ENCODE data around the gene UBLCP1.
A peak's percentile ranks its signal among the peaks of the same experiment; 100 is the strongest.
"Not testable (repeated sequence)": the region's sequence is repeated elsewhere in the genome, so short reads cannot be mapped to it uniquely, and the experiment has no call there.

Gene UBLCP1

DNA sequence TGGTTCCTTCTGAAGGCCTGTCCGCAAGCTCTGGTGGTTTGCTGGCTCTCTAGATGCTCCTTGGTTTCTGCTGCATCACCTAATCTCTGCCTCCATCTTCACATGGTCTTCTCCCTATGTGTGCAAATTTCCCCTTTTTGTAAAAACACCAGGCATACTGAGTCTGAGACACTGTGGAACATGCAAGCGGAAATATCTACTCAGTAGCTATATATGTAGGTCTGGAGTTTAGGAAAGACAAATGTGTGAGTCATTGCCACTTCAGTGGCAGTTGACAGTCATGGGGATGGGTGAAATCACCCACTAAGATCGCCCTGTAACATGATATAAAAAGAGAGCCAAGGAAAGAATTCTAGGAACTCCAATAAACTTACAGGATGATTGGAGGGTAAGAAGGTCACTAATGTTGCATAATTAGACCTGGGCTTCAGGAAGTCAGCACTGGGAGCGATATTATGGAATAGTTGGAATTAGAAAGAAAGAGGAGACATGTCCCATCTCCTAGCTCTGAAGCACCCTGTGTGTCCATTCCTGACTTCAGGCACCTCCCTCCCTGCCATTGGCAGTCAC, 22.7 kb upstream of the UBLCP1 start:
- ATAC-seq (replicated peaks) (peak; percentile 34 to 67), DNase-seq (no peak)
- Mint-ChIP-seq H3K36me3 (no peaks in the 10 kb centered on the region), H3K27me3 (no peaks in the 10 kb centered on the region), H3K4me1 (peaks cover 16 to 21% of the 10 kb centered on the region in 2 donors), H3K4me3 (no peak overlapping the region), H3K27ac (no peak overlapping the region), H3K9me3 (no peaks in the 10 kb centered on the region)

DNA sequence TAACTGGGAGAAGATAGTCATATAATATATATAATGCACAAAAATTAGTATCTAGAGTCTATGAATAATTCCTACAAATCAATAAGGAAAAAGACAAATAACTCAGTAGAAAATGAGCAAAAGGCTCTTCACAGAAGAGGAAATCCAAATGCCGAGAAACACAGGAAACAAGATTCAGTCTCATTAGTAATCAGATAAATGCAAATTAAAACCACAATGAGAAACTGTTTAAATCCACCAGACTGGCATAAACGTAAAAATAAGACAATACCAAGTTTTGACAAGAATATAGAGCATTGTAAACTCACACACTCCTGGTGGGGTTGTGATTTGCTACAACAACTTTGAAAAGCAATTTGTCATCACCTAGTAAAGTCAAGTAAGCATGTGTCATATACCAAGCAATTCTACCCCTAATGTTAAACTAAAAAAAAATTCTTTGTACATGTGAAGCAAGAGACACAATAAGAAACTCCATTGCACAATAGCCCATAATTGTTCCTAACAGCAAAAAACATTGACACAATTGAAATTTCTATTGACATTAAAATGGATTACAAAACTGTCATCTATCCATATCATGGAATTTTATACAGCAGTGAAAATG, 21.0 kb upstream of the UBLCP1 start:
- Mint-ChIP-seq H3K9me3 (no peaks in the 10 kb centered on the region), H3K4me3 (no peak overlapping the region), H3K4me1 (peaks cover 16 to 21% of the 10 kb centered on the region in 2 donors), H3K36me3 (no peaks in the 10 kb centered on the region), H3K27me3 (peaks cover 0 to 3% of the 10 kb centered on the region in 2 donors), H3K27ac (no peak overlapping the region)
- DNase-seq: no peak
- no peak for ATAC-seq (replicated peaks)

DNA sequence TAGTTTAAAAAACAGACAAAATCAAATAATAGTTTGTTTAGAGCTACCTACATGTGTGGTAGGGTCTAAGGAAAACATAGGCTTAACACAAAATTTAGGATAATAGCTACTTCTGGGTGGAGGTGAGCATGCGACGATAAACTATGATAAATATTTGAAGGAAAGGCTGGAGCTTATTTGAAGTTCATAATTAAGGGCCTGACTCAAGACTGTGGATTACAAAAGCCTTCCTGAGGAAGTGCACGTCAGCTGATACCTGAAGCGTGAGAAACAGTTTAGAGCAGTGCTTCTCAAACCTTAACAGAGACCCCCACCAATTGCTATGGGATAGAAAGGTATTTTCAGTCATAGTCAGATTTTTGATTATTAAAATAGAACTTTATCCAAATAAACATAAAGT, 20.4 kb upstream of the UBLCP1 start:
- H3K27me3 Mint-ChIP-seq: peaks cover 0 to 3% of the 10 kb centered on the region in 2 donors
- H3K4me1 Mint-ChIP-seq: peaks cover 16 to 21% of the 10 kb centered on the region in 2 donors
- no peak overlapping the region for H3K27ac Mint-ChIP-seq
- H3K4me3 Mint-ChIP-seq: no peak overlapping the region
- DNase-seq: no peak
- no peak for ATAC-seq (replicated peaks)
- H3K36me3 Mint-ChIP-seq: no peaks in the 10 kb centered on the region
- H3K9me3 Mint-ChIP-seq: no peaks in the 10 kb centered on the region

DNA sequence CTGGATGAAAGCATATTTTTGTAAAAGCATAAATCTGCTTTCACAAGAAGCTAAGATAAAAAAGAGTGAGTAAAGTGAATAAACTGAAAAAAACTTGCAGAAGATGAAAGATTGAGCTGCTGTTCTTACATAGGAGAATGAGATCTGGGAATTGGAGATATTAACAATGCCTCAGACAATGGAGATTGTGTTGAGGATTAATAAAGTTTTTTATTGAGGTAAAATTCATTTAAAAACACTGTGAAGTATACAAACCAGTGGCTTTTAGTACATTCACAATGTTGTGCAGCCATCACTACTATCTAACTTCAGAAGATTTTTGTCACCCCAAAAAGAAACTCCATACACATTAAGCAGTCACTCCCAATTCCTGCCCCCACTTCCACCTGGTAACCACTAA, 19.7 kb upstream of the UBLCP1 start:
- ATAC-seq (replicated peaks): no peak
- Mint-ChIP-seq H3K27me3 (peaks cover 3 to 4% of the 10 kb centered on the region in 2 donors), H3K27ac (no peak overlapping the region), H3K4me3 (no peak overlapping the region), H3K9me3 (no peaks in the 10 kb centered on the region), H3K36me3 (no peaks in the 10 kb centered on the region), H3K4me1 (peaks cover 16 to 21% of the 10 kb centered on the region in 2 donors)
- no peak for DNase-seq

DNA sequence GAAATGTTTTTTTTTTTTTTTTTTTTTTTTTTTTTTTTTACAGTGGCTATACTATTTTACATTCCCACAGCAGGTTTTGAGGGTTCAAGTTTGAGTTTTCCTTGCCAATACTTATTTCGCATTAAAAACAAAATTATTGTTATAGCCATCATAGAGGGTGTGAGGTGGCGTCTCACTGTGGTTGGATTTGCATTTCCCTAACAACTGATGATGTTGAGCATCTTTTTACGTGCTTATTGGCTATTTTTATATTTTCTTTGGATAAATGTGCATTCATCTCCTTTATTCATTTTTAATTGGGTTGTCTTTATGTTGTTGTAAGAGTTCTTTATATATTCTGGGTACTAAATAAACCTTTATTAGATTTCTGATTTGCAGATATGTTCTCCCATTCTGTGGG, 18.9 kb upstream of the UBLCP1 start:
- H3K27ac Mint-ChIP-seq: no peak overlapping the region
- H3K4me3 Mint-ChIP-seq: no peak overlapping the region
- H3K9me3 Mint-ChIP-seq: no peaks in the 10 kb centered on the region
- peaks cover 3 to 6% of the 10 kb centered on the region in 2 donors for H3K27me3 Mint-ChIP-seq
- ATAC-seq (replicated peaks) (no peak), DNase-seq (no peak)
- H3K4me1 Mint-ChIP-seq: peaks cover 16 to 21% of the 10 kb centered on the region in 2 donors
- no peaks in the 10 kb centered on the region for H3K36me3 Mint-ChIP-seq

DNA sequence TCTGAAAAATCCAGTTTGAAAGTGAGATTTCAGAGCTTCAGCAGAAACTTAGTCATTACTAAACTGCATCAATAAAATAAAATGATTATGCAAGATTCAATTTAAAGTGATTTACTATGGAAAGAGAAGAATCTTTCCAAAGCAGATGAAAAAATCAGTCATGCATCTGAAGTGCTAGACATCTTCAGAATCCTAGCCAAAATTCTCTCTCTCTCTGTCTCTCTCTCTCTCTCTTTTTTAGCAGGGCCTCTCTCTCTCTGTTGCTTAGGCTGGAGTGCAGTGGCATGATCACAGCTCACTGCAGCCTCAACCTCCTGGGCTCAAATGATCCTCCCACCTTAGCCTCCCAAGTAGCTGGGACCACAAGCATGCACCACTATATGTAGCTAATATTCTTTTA, 18.2 kb upstream of the UBLCP1 start:
- peaks cover 3 to 6% of the 10 kb centered on the region in 2 donors for H3K27me3 Mint-ChIP-seq
- H3K27ac Mint-ChIP-seq: no peak overlapping the region
- no peaks in the 10 kb centered on the region for H3K36me3 Mint-ChIP-seq
- no peak overlapping the region for H3K4me3 Mint-ChIP-seq
- ATAC-seq (replicated peaks): no peak
- H3K4me1 Mint-ChIP-seq: peaks cover 15 to 21% of the 10 kb centered on the region in 2 donors
- no peak for DNase-seq
- no peaks in the 10 kb centered on the region for H3K9me3 Mint-ChIP-seq

DNA sequence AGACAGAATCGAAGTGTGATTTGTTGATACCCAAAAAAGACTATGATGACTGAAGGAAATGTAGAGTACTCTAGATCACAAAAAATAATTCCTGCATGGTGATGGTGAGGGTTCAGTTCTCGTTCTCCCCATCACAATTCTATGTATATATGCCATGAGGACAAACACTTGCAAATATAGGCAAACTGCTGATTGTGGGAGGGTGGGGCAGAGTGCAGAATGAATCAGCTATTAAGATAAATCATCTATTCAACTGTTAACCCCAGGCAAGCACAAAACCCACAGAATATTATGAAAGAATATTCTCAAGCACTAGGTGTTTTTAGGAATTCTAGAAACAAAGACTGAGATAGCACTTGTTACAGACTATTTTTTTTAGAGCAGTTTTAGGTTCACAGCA, 13.9 kb upstream of the UBLCP1 start:
- Mint-ChIP-seq H3K27me3 (peaks cover 3 to 6% of the 10 kb centered on the region in 2 donors), H3K4me1 (no peaks in the 10 kb centered on the region), H3K4me3 (no peak overlapping the region), H3K27ac (no peak overlapping the region), H3K9me3 (no peaks in the 10 kb centered on the region), H3K36me3 (no peaks in the 10 kb centered on the region)
- no peak for ATAC-seq (replicated peaks)
- DNase-seq: no peak

DNA sequence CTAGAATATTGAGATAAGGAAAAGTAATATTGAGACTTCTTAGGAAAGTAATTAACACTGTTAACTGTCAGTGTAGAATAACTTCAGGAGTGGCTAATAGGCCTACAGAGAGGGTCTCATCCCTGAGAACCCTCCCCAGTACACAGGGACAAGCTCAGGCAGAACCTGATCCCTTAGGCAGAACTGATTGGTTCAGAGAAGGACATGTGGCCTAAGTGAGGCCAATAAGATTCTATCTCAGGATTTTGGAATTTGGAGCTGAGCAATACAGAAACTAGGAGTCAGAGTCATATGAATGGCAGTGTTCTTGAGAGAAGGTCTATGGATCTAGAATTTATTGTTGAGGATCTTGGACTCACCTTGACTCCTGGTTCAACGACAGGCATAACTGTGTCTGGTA, 10.9 kb upstream of the UBLCP1 start:
- peaks cover 0 to 2% of the 10 kb centered on the region in 2 donors for H3K36me3 Mint-ChIP-seq
- H3K27me3 Mint-ChIP-seq: peaks cover 0 to 22% of the 10 kb centered on the region in 2 donors
- H3K4me1 Mint-ChIP-seq: no peaks in the 10 kb centered on the region
- H3K4me3 Mint-ChIP-seq: no peak overlapping the region
- ATAC-seq (replicated peaks) (no peak), DNase-seq (no peak)
- no peaks in the 10 kb centered on the region for H3K9me3 Mint-ChIP-seq
- no peak overlapping the region for H3K27ac Mint-ChIP-seq

DNA sequence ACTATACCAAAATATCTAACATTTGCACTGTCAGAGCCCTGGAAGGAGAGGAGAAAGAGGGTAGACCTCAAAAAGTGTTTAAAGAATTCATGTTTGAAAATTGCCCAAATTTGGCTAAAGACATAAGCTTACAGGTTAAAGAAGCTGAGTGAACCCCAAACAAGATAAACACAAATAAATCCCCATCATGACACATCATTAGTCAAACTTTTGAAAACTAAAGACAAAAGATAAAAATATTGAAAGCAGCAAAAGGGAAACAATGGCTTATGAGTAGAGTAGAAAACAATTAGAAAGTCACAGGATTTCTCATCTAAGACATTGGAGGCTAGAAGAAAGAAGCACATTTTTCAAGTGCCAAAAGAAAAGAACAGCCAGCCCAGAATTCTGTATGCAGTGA, 6.1 kb upstream of the UBLCP1 start:
- ATAC-seq (replicated peaks): no peak
- H3K27ac Mint-ChIP-seq: no peak overlapping the region
- no peaks in the 10 kb centered on the region for H3K9me3 Mint-ChIP-seq
- DNase-seq: no peak
- no peak overlapping the region for H3K4me3 Mint-ChIP-seq
- peaks cover 1 to 3% of the 10 kb centered on the region in 2 donors for H3K4me1 Mint-ChIP-seq
- peaks cover 0 to 2% of the 10 kb centered on the region in 2 donors for H3K36me3 Mint-ChIP-seq
- peaks cover 0 to 19% of the 10 kb centered on the region in 2 donors for H3K27me3 Mint-ChIP-seq

DNA sequence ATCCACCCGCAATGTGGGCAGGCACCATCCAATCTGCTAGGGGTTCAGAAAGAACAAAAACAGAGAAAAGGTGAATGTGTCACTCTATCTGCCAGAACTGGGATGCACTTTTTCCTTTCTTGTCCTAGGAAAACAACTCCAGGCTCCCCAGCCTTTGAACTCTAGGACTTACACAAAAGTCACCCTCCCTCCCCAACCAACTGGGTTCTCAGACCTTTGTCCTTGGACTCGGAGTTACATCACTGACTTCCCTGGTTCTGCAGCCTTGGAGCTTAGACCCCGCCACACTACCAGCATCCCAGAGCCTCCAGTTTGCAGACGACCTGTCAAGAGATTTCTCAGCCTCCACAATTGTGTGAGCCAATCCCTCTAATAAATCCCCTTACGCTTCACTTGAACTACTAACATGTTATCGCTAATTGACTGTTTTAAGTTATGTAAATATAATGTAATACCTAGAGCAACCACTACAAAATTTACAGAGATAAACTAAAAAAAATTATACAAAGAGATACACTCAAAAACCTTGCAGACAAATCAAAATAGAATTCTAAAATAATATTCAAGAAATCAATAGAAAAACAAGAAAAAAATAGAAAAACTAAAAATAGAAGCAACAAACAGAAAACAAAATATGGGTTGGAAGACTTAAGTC, 5.3 kb upstream of the UBLCP1 start:
- H3K27ac Mint-ChIP-seq: no peak overlapping the region
- ATAC-seq (replicated peaks) (no peak), DNase-seq (no peak)
- H3K4me3 Mint-ChIP-seq: no peak overlapping the region
- peaks cover 3 to 6% of the 10 kb centered on the region in 2 donors for H3K4me1 Mint-ChIP-seq
- H3K27me3 Mint-ChIP-seq: peaks cover 0 to 19% of the 10 kb centered on the region in 2 donors
- H3K9me3 Mint-ChIP-seq: no peaks in the 10 kb centered on the region
- H3K36me3 Mint-ChIP-seq: peaks cover 0 to 2% of the 10 kb centered on the region in 2 donors

DNA sequence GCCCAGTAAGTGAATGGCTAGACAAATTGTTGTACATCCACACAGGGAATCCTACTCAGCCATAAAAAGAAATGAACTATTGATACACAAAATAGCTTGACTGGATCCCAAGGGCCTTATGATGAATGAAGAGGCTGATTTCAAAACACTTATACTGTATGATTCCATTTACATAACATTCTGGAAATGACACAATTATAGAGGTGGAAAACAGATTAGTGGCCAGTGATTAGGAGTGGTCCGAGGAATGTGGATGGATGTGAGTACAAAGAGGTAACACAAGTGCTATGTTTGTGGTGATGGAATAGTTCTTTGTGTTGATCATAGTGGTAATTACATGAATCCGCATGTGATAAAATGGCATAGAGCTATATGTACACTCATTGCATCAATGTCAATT, 4.7 kb upstream of the UBLCP1 start:
- peaks cover 5 to 6% of the 10 kb centered on the region in 2 donors for H3K4me1 Mint-ChIP-seq
- H3K36me3 Mint-ChIP-seq: peaks cover 0 to 2% of the 10 kb centered on the region in 2 donors
- H3K27ac Mint-ChIP-seq: no peak overlapping the region
- no peak overlapping the region for H3K4me3 Mint-ChIP-seq
- no peaks in the 10 kb centered on the region for H3K9me3 Mint-ChIP-seq
- ATAC-seq (replicated peaks): no peak
- DNase-seq: no peak
- H3K27me3 Mint-ChIP-seq: peaks cover 0 to 19% of the 10 kb centered on the region in 2 donors

DNA sequence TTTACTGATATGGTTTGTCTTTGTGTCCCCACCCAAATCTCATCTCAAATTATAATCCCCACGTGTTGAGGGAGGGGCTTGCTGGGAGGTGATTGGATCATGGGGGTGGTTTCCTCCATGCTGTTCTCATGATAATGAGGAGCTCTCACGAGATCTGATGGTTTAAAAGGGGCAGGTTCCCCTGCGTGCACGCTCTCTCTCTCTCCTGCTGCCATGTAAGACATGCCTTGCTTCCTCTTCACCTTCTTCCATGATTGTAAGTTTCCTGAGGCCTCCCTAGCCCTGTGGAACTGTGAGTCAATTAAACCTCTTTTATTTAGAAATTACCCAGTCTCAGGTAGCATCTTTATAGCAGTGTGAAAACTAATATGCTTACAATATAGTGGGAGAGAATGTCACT, 2.9 kb upstream of the UBLCP1 start:
- H3K9me3 Mint-ChIP-seq; DNase-seq; H3K36me3 Mint-ChIP-seq; H3K4me3 Mint-ChIP-seq; ATAC-seq (replicated peaks); H3K27ac Mint-ChIP-seq: not testable (repeated sequence)
- Mint-ChIP-seq H3K27me3 (peaks cover 0 to 16% of the 10 kb centered on the region in 2 donors), H3K4me1 (peaks cover 7 to 18% of the 10 kb centered on the region in 2 donors)

DNA sequence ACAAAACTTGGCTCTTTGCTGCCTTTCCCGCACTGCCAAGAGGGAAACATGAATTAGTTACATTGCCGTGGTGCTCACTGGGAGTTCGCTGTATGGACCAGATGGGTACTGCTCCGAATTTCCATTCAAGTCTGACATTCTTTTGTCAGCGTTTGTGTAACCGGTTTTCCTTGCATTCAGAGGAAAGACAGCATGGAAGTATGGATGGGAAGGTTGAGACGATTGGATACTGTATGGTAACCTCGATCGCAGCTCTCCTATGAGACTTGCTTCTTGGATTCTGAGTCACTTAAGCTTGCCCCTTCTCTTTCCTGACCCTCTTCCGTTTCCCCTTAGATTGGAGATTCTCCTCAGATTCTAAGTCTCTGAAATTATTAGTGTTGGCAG, 625 bp upstream of the UBLCP1 start:
- ATAC-seq (replicated peaks) (peak; percentile 20 to 22), DNase-seq (no peak)
- peak overlapping the region; percentile 87 to 98 for H3K4me3 Mint-ChIP-seq
- H3K9me3 Mint-ChIP-seq: peaks cover 2 to 4% of the 10 kb centered on the region in 2 donors
- peaks cover 0 to under 1% of the 10 kb centered on the region in 2 donors for H3K27me3 Mint-ChIP-seq
- peaks cover 14 to 22% of the 10 kb centered on the region in 2 donors for H3K36me3 Mint-ChIP-seq
- peak overlapping the region; percentile 99 for H3K27ac Mint-ChIP-seq
- H3K4me1 Mint-ChIP-seq: peaks cover 10 to 26% of the 10 kb centered on the region in 2 donors

DNA sequence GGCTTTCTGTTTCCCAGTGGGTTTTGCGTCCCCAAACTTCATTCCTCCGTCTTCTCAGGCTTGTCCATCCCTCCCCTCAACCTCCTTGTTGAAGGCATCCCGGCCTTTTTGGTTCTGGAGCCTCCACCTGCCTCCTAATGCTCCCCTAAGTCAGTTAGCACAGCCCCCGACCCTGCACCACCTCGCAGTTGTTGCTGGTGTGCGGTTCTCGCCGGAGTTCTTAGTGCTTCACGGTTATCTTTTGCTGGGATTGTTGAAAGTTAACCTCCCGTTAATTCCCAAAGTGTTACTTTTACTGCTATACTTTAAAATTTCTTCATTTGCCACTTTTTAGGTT, 447 bp downstream of the UBLCP1 start:
- peak overlapping the region; percentile 87 to 98 for H3K4me3 Mint-ChIP-seq
- peak; percentile 4 to 10 for ATAC-seq (replicated peaks)
- DNase-seq: no peak
- peak overlapping the region; percentile 99 for H3K27ac Mint-ChIP-seq
- peaks cover 4 to 6% of the 10 kb centered on the region in 2 donors for H3K9me3 Mint-ChIP-seq
- H3K27me3 Mint-ChIP-seq: no peaks in the 10 kb centered on the region
- H3K36me3 Mint-ChIP-seq: peaks cover 17 to 27% of the 10 kb centered on the region in 2 donors
- H3K4me1 Mint-ChIP-seq: peaks cover 13 to 31% of the 10 kb centered on the region in 2 donors

DNA sequence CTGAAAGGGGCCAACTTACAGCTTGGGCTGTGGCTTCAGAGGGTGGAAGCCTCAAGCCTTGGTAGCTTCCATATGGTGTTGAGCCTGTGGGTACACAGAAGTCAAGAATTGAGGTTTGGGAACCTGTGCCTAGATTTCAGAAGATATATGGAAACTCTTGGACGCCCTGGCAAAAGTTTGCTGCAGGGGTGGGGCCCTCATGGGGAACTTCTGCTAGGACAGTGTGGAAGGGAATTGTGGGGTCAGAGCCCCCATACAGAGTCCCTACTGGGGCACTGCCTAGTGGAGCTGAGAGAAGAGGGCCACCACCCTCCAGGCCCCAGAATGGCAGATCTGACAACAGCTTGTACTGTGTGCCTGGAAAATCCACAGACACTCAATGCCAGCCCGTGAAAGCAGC, 3.7 kb downstream of the UBLCP1 start:
- H3K27me3 Mint-ChIP-seq; H3K9me3 Mint-ChIP-seq; ATAC-seq (replicated peaks); H3K27ac Mint-ChIP-seq; DNase-seq; H3K4me3 Mint-ChIP-seq: not testable (repeated sequence)
- Mint-ChIP-seq H3K36me3 (peaks cover 19 to 44% of the 10 kb centered on the region in 2 donors), H3K4me1 (peaks cover 13 to 31% of the 10 kb centered on the region in 2 donors)

Measured in stimulated activated naive B cell treated with anti-CD40 and anti-IgM and Interleukin-4, amounts not matched to agents 10 μg/mL and 1 μg/mL and 100 μg/mL, for 72 hours (primary cell).